Brain microvascular endothelial cell (primary cell): ENCODE results near the gene SERPINA9.

Experiments used
- DNase-seq: peaks from one replicate; pipeline ENCODE4 v3.0.0-alpha.2; 2020
- H3K27ac ChIP-seq: fragments of 250-450 bp; sonication (Bioruptor Pico); 2 replicates; pipeline ENCODE4 v1.5.1; 2020; ENCODE audit warnings: mild to moderate bottlenecking, moderate library complexity
- H3K27me3 ChIP-seq: fragments of 250-450 bp; sonication (Bioruptor Pico); replicated peaks from 2 replicates; pipeline ENCODE4 v1.5.1; 2020; ENCODE audit warnings: mild to moderate bottlenecking
- H3K36me3 ChIP-seq: fragments of 250-450 bp; sonication (Bioruptor Pico); replicated peaks from 2 replicates; pipeline ENCODE4 v1.5.1; 2020; ENCODE audit warnings: mild to moderate bottlenecking
- H3K4me3 ChIP-seq: 2 replicates; pipeline ENCODE4 v1.5.1; 2011; ENCODE audit warnings: low read depth, mild to moderate bottlenecking, control low read depth, low read length, moderate library complexity
- CTCF ChIP-seq: IDR thresholded peaks from 2 replicates; pipeline ENCODE4 v1.5.1; 2011; ENCODE audit warnings: low read depth, mild to moderate bottlenecking, moderate library complexity, low read length, control low read depth, inconsistent platforms; ENCODE audit errors: missing control alignments
- in situ Hi-C: cut with HindIII; loops from 2 replicates; pipeline ENCODE4 v1.10.0; 2017; ENCODE audit warnings: low sequenced_read_pairs, low pct_ligation_motif_present

The SERPINA9 gene

GRCh38 chr14:94481468-94482131 lies 5.6 kb upstream of the SERPINA9 start:
- Histone ChIP-seq H3K27ac (peak overlapping the region; percentile 58), H3K4me3 (no peak overlapping the region), H3K27me3 (no peaks in the 10 kb centered on the region), H3K36me3 (no peaks in the 10 kb centered on the region)
- no peak for TF ChIP-seq CTCF
- in situ Hi-C loops, result no loop called here
- peak; percentile 64 for DNase-seq

- TF ChIP-seq CTCF, result no peak
- no peak overlapping the region for H3K27ac ChIP-seq
- no peak overlapping the region for H3K4me3 ChIP-seq
- no peaks in the 10 kb centered on the region for H3K27me3 ChIP-seq
- in situ Hi-C loops, result no loop called here
- no peak for DNase-seq
- H3K36me3 ChIP-seq, result no peaks in the 10 kb centered on the region
Measured at GRCh38 chr14:94480809-94481208, 4.8 kb upstream of the SERPINA9 start.

DNA sequence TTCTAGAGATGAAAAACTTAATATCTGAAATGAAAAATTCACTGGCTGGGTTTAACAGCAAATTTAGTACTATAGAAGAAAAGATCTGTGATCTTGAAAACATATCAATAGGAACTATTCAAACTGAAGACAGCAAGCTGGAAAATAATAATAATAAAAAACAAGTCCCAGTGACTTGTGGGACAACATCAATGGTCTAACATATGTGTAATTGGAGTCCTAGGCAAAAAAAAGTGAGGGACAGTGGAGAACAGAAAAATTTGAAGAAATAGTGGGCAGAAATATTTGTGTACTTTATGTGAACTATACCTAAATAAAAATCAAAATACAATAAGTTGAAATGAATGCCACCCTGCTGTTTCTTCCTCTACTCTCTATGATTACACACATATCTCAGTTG lies 2.4 kb upstream of the SERPINA9 start:
- no peak overlapping the region for H3K4me3 ChIP-seq
- H3K27ac ChIP-seq, result no peak overlapping the region
- TF ChIP-seq CTCF, result no peak
- no peak for DNase-seq
- H3K27me3 ChIP-seq, result no peaks in the 10 kb centered on the region
- no peaks in the 10 kb centered on the region for H3K36me3 ChIP-seq
- in situ Hi-C loops, result no loop called here

DNA sequence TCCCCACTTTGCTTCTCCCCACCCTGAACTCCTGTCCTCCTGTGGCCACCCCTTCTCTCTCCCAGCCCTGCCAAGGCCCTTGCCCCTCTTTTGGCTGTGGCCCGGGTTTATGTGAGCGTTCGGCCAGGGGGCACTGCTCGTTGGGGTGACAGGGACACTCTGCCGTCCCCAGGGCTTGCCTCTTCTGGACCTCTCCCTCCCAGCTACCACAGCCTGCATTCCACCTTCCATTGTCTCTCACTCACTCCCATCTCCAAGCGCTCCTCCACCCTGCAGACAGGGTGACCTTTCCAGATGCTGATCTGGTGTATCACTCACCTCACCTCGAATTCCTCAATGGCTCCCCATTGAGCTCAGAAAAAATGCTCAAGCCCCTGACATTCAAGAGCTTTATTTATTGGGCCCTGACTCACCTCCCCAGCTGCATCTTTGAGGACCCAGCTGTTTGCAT lies 1.4 kb downstream of the SERPINA9 start:
- H3K27ac ChIP-seq, result peak overlapping the region; percentile 43
- peak; percentile 68 for DNase-seq

DNA sequence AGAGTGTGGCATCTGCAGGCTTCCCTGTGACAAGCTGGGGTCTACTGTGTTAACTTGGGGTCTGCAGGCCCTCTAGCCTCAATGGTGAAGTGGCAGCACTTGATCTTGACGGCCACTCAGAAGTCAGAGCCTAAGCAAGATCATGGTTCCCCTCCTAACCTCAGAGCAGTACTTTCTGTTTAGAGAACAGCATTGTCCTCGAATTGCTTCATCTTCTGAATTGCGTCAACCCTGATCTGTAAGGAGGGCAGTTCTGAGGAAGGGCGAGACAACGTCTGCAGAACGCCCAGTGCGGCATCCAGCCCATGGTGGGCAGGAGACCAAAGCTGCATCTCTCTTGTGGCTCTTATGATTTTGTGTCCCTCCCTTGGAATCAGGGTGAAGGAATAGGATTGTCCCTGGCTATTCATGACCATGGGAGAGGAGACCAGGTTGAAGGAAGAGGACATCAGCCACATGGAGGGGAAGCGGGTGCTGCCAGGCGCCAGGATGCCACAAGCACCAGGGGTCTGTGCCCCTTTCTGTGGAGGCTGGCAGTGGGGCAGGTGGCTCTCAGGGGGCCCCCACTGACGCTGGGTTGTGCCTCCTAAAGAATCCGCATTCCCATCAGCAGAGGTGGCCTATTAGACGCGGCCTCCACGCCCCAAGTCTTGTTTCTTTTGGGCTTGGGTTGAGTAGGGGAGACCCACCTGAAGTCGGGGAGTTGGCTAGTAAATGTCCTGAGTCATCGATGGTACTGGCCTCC lies 2.2 kb downstream of the SERPINA9 start:
- Histone ChIP-seq H3K27ac (no peak overlapping the region), H3K4me3 (no peak overlapping the region), H3K36me3 (no peaks in the 10 kb centered on the region), H3K27me3 (no peaks in the 10 kb centered on the region)
- in situ Hi-C loops, result no loop called here
- no peak for DNase-seq
- no peak for TF ChIP-seq CTCF

More for the DNA sequence above, 1.4 kb downstream of the SERPINA9 start:
- Histone ChIP-seq H3K27me3 (no peaks in the 10 kb centered on the region), H3K36me3 (no peaks in the 10 kb centered on the region), H3K4me3 (no peak overlapping the region)
- in situ Hi-C loops, result no loop called here
- TF ChIP-seq CTCF, result no peak

DNA sequence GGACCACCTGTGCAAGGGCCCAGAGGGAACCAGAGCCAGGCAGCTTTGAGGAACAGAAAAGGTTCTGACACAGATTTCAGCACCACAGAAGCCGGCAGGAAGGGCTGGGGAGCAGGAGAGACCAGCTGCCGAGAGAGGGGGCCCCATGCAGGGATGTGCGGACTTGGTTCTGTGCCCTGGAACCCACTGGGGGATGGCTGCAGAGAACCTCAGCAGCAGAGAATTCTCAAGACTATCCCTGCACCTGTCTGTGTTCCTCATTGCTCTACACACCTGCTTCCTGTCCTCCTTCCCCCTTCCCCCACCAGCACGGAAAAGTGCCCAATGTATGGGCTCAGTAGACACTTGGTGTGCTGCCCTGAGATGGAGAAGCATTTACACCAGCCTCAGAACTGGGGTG lies 3.2 kb downstream of the SERPINA9 start:
- Histone ChIP-seq H3K27ac (no peak overlapping the region), H3K27me3 (no peaks in the 10 kb centered on the region), H3K36me3 (no peaks in the 10 kb centered on the region), H3K4me3 (no peak overlapping the region)
- in situ Hi-C loops, result no loop called here
- DNase-seq, result no peak
- TF ChIP-seq CTCF, result no peak
